SH-SY5Y (cell line): ENCODE results near the gene SLFN12.

Experiments
- GATA2 ChIP-seq: IDR thresholded peaks from 2 replicates; pipeline ENCODE4 v1.6.1; 2011; ENCODE audit warnings: mild to moderate bottlenecking, low read depth, low read length
- GATA3 ChIP-seq: IDR thresholded peaks from 2 replicates; pipeline ENCODE4 v1.6.1; 2011; ENCODE audit warnings: low read depth, mild to moderate bottlenecking, low read length, moderate library complexity

DNA sequence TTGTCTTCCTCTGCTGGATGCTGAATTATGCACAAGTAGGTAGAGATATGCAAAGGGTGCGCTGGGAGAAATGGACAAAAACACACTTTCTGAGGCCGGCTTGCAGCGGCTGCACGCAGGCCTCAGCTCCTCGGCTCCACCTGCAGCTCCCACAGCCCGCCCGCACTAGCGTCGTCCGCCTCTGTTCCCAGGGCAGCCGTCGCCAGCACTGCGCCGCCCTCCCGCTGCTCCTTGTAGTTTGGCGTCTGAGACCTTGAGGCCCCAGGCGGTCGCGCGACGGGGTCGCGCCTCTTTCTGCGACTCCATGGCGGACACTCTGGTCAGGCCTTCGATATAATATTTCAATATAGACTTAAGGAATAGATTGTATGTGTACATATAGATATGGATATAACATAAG is 24.8 kb downstream of the SLFN12 start:
- TF ChIP-seq GATA2 (no peak), GATA3 (no peak)
